ENCODE measurements around the gene RFWD3.

Gene RFWD3

GRCh38 chr16:74637742-74638453 is 28.8 kb downstream of the RFWD3 start:
- H3K9ac ChIP-seq, result no peak overlapping the region
- H3K4me1 ChIP-seq, result no peaks in the 10 kb centered on the region
- peaks cover 0 to 94% (median 40%) of the 10 kb centered on the region in 11 experiments; a peak in 18 of 22 replicates for H4K20me1 ChIP-seq
- H3K27ac ChIP-seq, result no peak overlapping the region
- H3K4me3 ChIP-seq, result no peak overlapping the region
- H3K27me3 ChIP-seq, result no peaks in the 10 kb centered on the region
- H3K36me3 ChIP-seq, result peaks cover 97 to 100% (median 100%) of the 10 kb centered on the region in 11 experiments
- no peaks in the 10 kb centered on the region for H3K9me3 ChIP-seq (replicated peaks in 1 of 11)
- H3K4me2 ChIP-seq, result no peak overlapping the region
- no peak for TF ChIP-seq Cebpa-rat (IDR thresholded peaks at IDR 0.05)

DNA sequence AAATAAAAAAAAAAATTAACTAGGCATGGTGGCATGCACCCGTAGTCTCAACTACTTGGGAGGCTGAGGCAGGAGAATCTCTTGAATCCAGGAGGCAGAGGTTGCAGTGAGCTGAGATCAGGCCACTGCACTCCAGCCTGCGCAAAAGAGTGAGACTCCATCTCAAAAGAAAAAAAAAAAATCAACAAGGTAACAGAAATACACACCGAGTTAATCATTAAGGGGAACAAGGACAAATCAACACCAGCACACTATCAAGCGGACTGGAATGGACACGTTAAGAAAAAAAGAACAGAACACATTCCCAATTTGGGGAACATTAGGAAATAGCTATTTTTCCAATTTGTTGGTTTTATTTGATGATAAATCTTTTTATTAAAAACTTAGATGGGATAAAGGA is 31.4 kb downstream of the RFWD3 start:
- H3K4me1 ChIP-seq, result no peaks in the 10 kb centered on the region
- TF ChIP-seq Cebpa-rat (IDR thresholded peaks at IDR 0.05), result no peak
- H3K9me3 ChIP-seq (replicated peaks in 1 of 11), result no peaks in the 10 kb centered on the region
- H3K4me2 ChIP-seq, result no peak overlapping the region
- H3K27me3 ChIP-seq, result no peaks in the 10 kb centered on the region
- H3K4me3 ChIP-seq, result no peak overlapping the region
- no peak overlapping the region for H3K27ac ChIP-seq
- H3K9ac ChIP-seq, result no peak overlapping the region
- H4K20me1 ChIP-seq, result peaks cover 0 to 81% (median 36%) of the 10 kb centered on the region in 11 experiments; a peak in 17 of 22 replicates
- H3K36me3 ChIP-seq, result peaks cover 98 to 100% (median 100%) of the 10 kb centered on the region in 11 experiments

- peaks cover 99 to 100% (median 100%) of the 10 kb centered on the region in 11 experiments for H3K36me3 ChIP-seq
Observed at GRCh38 chr16:74633686-74634085, 33.0 kb downstream of the RFWD3 start.

DNA sequence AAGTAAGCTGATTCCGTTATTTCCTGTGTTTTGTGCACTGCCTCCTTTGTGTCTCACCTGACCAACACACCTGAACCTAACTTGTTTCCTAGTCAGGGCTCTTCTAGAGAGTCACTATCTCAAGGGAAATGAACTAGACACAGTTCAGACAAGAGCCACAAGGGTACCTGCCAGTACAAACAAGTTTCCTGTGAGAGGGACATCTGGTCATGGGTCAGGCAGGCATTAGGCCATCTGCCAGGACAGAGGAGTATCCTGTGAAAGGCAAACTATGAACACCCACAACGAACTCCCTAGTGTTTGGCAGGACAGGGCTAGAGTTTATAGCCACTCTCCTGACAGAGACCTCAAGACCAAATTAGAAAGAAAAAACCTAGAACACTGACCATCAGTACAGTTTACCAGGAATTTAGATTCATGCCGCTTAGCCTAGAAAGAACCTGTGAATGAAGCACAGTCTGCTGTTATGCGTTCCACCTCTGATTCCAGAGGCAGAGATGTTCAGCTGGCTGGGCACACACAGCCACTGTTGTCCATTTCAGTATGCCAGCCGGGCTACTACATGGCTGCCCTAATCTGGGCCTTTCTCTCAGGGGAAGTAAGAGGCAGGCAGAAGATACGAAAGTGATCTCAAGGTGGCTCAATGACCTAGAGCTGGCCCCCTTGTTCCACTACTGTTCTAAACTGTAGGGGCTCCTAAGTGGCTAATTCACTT is 39.0 kb downstream of the RFWD3 start:
- Histone ChIP-seq H3K4me1 (no peaks in the 10 kb centered on the region; a peak in 1 of 20 replicates), H3K9ac (peak overlapping the region in 1 of 11 experiments; percentile 7; a peak in 2 of 22 replicates), H3K27me3 (no peaks in the 10 kb centered on the region), H3K4me2 (no peak overlapping the region), H4K20me1 (peaks cover 4 to 87% (median 71%) of the 10 kb centered on the region in 11 experiments; a peak in 19 of 22 replicates), H3K27ac (no peak overlapping the region; a peak in 1 of 22 replicates), H3K4me3 (no peak overlapping the region), H3K36me3 (peaks cover 100% of the 10 kb centered on the region in 11 experiments), H3K9me3 (replicated peaks in 1 of 11) (no peaks in the 10 kb centered on the region)
- TF ChIP-seq Cebpa-rat (IDR thresholded peaks at IDR 0.05), result no peak

More at GRCh38 chr16:74633686-74634085, 33.0 kb downstream of the RFWD3 start:
- no peaks in the 10 kb centered on the region for H3K9me3 ChIP-seq (replicated peaks in 1 of 11)
- H3K4me2 ChIP-seq, result no peak overlapping the region
- H3K9ac ChIP-seq, result no peak overlapping the region
- TF ChIP-seq Cebpa-rat (IDR thresholded peaks at IDR 0.05), result no peak
- H3K27ac ChIP-seq, result no peak overlapping the region
- H4K20me1 ChIP-seq, result peaks cover 0 to 77% (median 37%) of the 10 kb centered on the region in 11 experiments; a peak in 17 of 22 replicates
- H3K27me3 ChIP-seq, result no peaks in the 10 kb centered on the region
- H3K4me1 ChIP-seq, result no peaks in the 10 kb centered on the region
- H3K4me3 ChIP-seq, result no peak overlapping the region

DNA sequence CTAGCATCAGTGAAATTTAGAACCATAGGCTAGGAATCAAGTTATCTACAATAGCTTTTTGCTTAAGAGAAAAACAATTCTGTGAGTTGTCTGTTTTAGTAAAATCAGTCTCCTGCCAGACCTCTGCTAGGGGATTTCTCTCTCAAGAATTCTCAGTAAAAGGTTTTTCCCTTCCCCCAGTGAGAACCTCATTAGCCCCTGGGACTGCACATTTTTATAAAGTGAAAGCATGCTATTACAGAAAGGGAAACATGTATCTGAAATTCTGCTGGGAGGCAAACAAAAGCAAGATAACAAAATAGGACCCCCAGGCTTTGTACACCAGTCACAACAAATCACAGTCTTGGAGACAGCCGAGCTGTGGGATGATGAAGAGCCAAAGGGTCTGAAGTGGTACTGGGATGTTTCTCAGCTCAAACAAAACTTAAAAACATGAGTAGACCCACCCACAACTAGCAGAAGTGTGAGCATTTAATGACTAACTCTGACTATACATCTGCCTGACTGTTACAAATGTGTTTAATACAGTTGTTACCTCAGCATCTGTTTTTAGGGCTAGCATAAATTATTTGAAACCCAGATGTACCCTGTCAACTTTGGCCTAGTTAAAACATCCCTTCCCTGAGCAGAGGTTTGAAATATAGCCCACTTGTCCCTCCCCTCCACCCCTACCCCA is 39.8 kb downstream of the RFWD3 start:
- Histone ChIP-seq H4K20me1 (peaks cover 4 to 87% (median 74%) of the 10 kb centered on the region in 11 experiments; a peak in 19 of 22 replicates), H3K36me3 (peaks cover 100% of the 10 kb centered on the region in 11 experiments)

GRCh38 chr16:74625500-74626350 is 41.0 kb downstream of the RFWD3 start:
- peaks cover 4 to 80% (median 74%) of the 10 kb centered on the region in 11 experiments; a peak in 19 of 22 replicates for H4K20me1 ChIP-seq
- H3K9ac ChIP-seq, result no peak overlapping the region
- no peak overlapping the region for H3K27ac ChIP-seq
- H3K4me1 ChIP-seq, result no peaks in the 10 kb centered on the region; a peak in 1 of 20 replicates
- no peak for TF ChIP-seq Cebpa-rat (IDR thresholded peaks at IDR 0.05)
- H3K27me3 ChIP-seq, result no peaks in the 10 kb centered on the region
- H3K36me3 ChIP-seq, result peaks cover 99 to 100% (median 100%) of the 10 kb centered on the region in 11 experiments
- H3K9me3 ChIP-seq (replicated peaks in 1 of 11), result no peaks in the 10 kb centered on the region
- no peak overlapping the region for H3K4me2 ChIP-seq
- H3K4me3 ChIP-seq, result no peak overlapping the region

More for the DNA sequence above, 39.8 kb downstream of the RFWD3 start:
- Histone ChIP-seq H3K27me3 (no peaks in the 10 kb centered on the region), H3K9ac (no peak overlapping the region), H3K4me3 (no peak overlapping the region), H3K4me2 (no peak overlapping the region), H3K9me3 (replicated peaks in 1 of 11) (no peaks in the 10 kb centered on the region), H3K27ac (no peak overlapping the region), H3K4me1 (no peaks in the 10 kb centered on the region; a peak in 1 of 20 replicates)
- no peak for TF ChIP-seq Cebpa-rat (IDR thresholded peaks at IDR 0.05)

- Histone ChIP-seq H4K20me1 (peaks cover 4 to 76% (median 63%) of the 10 kb centered on the region in 11 experiments; a peak in 19 of 22 replicates), H3K27me3 (no peaks in the 10 kb centered on the region), H3K4me2 (no peak overlapping the region), H3K9me3 (replicated peaks in 1 of 11) (no peaks in the 10 kb centered on the region), H3K9ac (no peak overlapping the region; a peak in 1 of 22 replicates), H3K27ac (no peak overlapping the region), H3K4me1 (no peaks in the 10 kb centered on the region; a peak in 1 of 20 replicates), H3K36me3 (peaks cover 93 to 100% (median 98%) of the 10 kb centered on the region in 11 experiments), H3K4me3 (no peak overlapping the region)
- TF ChIP-seq Cebpa-rat (IDR thresholded peaks at IDR 0.05), result no peak
Observed at GRCh38 chr16:74623839-74624235, 42.8 kb downstream of the RFWD3 start.

DNA sequence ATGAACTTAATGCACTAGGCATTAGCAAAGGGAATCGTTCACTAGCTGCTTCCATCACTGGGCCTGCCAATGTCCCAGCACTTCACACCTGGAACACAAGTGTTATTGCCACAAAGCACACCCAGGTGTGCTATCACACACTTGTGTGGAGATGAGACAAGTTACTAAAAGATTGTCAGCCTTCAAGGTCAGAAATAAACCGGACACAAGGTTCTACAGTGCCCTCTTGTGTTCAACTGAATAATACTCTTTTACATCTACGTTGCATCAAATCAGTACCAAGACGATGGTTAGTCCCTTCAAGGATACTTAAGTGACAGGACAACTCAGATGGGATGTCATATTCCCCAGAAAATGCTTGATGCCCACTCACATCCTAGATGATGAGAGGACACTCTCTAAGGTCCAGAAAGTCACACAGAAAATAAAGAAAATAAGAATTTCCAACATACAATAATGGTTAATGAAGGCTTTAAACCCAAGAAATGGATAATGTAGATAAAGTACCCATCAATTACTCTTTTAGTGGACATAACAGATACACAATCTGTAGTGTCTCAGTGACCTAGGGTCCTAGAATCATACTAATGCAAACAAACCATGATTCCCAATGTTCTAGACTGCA is 43.4 kb downstream of the RFWD3 start:
- Histone ChIP-seq H3K27me3 (no peaks in the 10 kb centered on the region), H3K9ac (no peak overlapping the region), H3K36me3 (peaks cover 88 to 100% (median 97%) of the 10 kb centered on the region in 11 experiments), H3K27ac (no peak overlapping the region), H3K9me3 (replicated peaks in 1 of 11) (no peaks in the 10 kb centered on the region), H3K4me1 (no peaks in the 10 kb centered on the region; a peak in 1 of 20 replicates), H3K4me2 (no peak overlapping the region), H3K4me3 (no peak overlapping the region), H4K20me1 (peaks cover 4 to 71% (median 58%) of the 10 kb centered on the region in 11 experiments; a peak in 19 of 22 replicates)
- TF ChIP-seq Cebpa-rat (IDR thresholded peaks at IDR 0.05), result no peak
